ENCODE results near the gene ADH5. TPM values are rescaled to one million over a fixed set of nuclear protein-coding genes. Genes with fewer than 3 reads are reported as not detected.
A peak's percentile ranks its signal among the peaks of the same experiment; 100 is the strongest.
"Not testable (repeated sequence)": the region's sequence is repeated elsewhere in the genome, so short reads cannot be mapped to it uniquely, and the experiment has no call there.

The ADH5 gene
- total RNA-seq, 4 donors from 2014 or later = 126 to 227 (median 161) TPM

GRCh38 chr4:99102634-99103033, 14.0 kb upstream of the ADH5 start:
- DNase-seq (ENCODE audit: low spot score) (no peak), ATAC-seq (ENCODE audit: low FRiP score) (no peak)
- no peak for TF ChIP-seq CTCF (IDR thresholded peaks at IDR 0.05)

GRCh38 chr4:99100876-99101275, 12.3 kb upstream of the ADH5 start:
- TF ChIP-seq CTCF (IDR thresholded peaks at IDR 0.05) = no peak
- ATAC-seq (ENCODE audit: low FRiP score) (no peak), DNase-seq (ENCODE audit: low spot score) (no peak)

DNA sequence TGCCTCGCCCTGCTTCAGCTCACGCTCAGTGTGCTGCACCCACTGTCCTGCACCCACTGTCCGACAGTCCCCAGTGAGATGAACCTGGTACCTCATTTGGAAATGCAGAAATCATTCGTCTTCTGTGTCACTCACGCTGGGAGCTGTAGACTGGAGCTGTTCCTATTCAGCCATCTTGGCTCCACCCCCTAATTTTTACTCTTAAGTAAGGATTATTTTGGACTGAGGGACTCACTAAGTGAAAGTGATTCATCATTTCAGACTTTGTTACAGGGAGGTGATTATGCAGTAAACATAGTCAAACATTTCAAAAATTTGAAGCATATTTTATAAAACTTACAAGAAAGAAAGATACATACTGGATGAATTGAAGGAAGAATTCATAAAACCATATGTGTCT, 11.2 kb upstream of the ADH5 start:
- not testable (repeated sequence) for DNase-seq (ENCODE audit: low spot score); ATAC-seq (ENCODE audit: low FRiP score)

- ATAC-seq (ENCODE audit: low FRiP score) = no peak
- no peak for DNase-seq (ENCODE audit: low spot score)
- no peak for TF ChIP-seq CTCF (IDR thresholded peaks at IDR 0.05)
These were observed 10.7 kb upstream of the ADH5 start for GRCh38 chr4:99099311-99099710.

DNA sequence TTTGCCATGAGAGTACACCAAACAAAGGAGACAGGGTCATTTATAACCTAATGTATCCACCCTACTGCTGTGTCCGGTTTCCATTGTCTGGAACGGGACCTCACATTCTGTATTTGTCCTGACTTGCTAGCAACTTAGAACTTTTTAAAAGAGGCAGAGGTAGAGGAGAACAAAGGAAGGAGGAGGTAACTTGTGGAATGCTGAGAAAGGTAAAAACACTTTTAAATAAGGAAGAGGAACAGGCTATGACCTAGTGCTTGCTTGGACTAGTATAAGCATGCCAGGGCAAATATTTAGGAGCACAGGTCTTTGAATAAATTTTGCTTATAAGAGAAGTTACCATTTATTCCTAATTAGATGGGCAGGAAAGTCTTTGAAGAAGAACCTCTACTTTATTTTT, 3.3 kb upstream of the ADH5 start:
- not testable (repeated sequence) for DNase-seq (ENCODE audit: low spot score); ATAC-seq (ENCODE audit: low FRiP score)

DNA sequence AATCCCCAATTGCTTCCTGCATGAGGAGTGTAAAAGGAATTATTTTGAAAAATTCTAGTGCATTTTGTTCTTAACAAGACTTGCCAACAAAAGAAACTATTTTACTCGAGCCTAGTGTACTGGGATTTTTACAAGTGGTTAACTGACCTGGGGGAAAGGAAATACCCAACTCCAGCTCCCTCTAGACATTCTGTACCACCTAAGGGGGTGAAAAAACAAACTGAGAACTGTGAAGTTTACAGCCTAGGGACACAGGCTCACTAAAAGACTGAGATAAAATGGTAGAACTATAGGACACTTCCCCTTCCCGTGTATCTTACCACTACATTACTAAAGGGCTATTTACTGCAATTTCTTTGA, 2.6 kb upstream of the ADH5 start:
- DNase-seq (ENCODE audit: low spot score) = no peak
- no peak for TF ChIP-seq CTCF (IDR thresholded peaks at IDR 0.05)
- no peak for ATAC-seq (ENCODE audit: low FRiP score)

- ATAC-seq (ENCODE audit: low FRiP score) (no peak), DNase-seq (ENCODE audit: low spot score) (no peak)
- TF ChIP-seq CTCF (IDR thresholded peaks at IDR 0.05) = no peak
These were observed 2.1 kb upstream of the ADH5 start for GRCh38 chr4:99090481-99091215.

DNA sequence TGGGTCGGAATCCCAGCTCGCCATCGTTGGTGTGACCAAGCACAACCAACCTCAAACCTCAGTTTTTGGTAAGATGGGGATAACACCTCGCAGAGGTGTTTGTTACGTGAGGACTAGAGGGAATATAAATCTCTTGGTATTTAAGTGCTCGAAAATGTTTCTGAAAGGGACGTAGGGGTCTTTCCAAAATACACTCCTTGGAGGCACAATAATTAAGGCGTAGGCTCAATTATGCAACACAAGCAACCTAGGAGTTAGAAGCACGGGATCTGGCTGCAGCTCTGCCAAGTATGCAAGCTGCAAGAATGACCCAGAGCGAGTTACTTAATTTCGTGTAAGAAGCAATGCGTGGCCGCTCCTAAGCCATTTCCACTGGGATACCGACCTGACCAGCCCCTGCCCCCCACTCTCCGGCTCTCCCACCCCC, 552 bp downstream of the ADH5 start:
- ATAC-seq (ENCODE audit: low FRiP score) (peak; percentile 81), DNase-seq (ENCODE audit: low spot score) (peak; percentile 35)
- no peak for TF ChIP-seq CTCF (IDR thresholded peaks at IDR 0.05)

Measured in omental fat pad (tissue), 4 donors.